ENCODE data around the gene ARID1B.
"Not testable (repeated sequence)": the region's sequence is repeated elsewhere in the genome, so short reads cannot be mapped to it uniquely, and the experiment has no call there.

The ARID1B gene

GRCh38 chr6:157147054-157148026, 370.2 kb downstream of the ARID1B start:
- not testable (repeated sequence) for DNase-seq

- no peak for DNase-seq
Measured at GRCh38 chr6:157148391-157149323, 371.5 kb downstream of the ARID1B start.

DNA sequence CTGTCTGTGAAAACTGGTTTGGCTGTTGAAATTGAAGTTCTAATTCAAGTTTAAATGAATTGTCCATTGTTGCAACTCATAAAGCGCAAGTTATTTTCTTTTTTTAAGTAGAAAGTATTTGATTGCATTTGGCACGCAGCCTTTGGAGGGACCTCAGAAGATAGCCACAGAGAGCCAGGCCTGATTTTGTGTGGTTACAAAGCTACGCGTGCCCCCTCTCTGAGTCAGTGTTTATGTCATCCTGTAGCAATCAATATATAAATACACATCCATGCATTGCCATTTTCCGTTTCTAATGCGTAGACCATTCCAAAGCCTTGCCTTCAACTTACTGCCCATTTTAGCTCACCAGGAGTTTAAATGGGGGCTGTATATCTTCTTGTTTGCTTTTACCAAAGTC, 372.9 kb downstream of the ARID1B start:
- DNase-seq = no peak

DNA sequence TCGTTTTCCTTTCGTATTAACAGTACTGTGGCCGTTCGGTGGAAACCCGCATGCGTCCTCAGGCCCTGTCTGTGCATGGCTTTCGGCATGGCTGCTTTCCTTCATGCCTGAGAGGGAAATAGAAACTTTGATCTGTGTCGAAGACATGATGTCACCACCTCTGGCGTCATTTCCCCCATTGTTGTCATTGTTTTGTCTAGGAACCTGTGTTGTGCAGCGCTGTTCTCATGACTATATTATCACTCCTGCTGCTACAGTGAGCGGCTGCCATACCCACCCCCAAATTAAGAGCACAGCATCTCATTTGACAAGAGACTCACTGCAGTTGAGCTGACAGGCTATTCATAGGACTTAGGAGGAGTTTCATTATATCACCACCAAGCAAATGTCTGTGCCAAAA, 373.9 kb downstream of the ARID1B start:
- DNase-seq = no peak

DNA sequence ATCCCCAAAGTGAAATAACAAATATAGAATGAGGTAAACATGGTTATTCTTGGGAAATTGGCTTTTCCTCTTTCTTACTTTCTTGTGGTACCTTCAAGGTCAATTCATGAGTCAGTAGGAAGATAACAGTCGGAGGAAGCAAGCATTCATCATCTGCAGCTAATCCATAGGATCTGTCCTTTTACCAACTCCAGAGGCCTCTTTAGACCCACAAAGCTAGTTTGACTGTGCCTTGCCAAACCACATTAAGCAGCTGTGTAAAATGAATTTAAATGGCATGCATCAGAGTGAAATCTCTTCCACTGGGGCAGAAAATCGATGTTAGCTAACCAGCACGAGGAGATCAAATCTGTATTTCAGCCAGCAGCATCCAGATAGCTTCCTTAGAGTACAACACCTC, 374.8 kb downstream of the ARID1B start:
- DNase-seq = no peak

DNA sequence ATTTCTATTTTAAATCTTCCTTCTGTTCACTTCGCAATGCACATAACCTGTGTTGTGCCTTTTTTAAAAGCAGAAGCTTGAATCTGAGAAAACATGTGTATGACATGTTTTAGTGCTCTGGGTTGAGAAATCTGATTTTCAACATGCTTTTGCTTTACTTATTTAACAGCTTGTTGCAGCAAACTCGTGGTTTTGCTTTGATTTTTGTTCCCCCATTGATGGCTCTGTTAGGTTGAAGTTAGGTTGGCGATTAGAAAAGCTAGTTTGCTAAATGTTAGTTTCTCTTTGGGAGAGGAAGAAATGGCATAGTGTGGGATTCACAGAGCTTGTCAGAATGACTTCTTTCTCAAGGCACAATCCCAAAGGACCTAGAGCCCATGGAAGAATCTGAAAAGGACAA, 375.4 kb downstream of the ARID1B start:
- DNase-seq = no peak

- DNase-seq = no peak
Measured at GRCh38 chr6:157155804-157156203, 378.6 kb downstream of the ARID1B start.

DNA sequence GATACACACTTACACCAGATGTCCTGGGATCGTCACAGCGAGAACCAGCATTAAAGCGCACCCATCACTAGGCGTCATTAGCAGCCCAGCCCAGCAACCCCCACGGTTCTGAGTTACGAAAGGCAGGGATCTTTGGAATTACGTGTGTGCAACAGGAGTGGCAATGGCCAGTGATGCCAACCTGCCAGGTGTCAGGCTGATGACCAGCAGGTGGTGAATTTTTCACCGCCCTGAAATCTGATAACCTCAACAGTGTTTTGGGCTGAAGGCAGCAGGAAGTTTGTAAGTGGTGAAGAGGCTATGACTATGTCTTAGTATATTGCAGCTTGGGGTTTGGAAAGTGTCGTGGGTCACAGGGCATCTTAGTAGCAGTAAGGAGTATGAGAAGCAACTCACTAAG, 380.1 kb downstream of the ARID1B start:
- DNase-seq = no peak

GRCh38 chr6:157158456-157158855, 381.3 kb downstream of the ARID1B start:
- DNase-seq = no peak

DNA sequence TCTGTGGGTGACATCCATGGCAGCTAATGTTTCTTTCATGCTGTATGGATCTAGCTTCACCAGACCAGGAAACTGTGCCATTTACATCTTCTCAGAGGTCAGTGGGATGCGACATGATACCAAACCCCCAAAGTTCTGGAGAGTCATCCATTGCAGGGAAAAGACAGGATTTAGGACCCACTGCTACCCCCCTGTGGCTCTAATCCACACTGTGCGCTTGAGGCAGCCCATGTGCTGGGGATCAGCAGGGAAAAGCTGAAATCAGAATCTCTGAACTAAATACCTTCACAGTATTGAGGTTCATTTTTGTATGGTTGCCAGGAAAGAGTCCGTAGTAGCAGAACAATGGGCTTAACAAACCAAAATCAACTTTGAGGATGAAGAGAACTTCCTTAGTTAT, 381.7 kb downstream of the ARID1B start:
- no peak for DNase-seq

DNA sequence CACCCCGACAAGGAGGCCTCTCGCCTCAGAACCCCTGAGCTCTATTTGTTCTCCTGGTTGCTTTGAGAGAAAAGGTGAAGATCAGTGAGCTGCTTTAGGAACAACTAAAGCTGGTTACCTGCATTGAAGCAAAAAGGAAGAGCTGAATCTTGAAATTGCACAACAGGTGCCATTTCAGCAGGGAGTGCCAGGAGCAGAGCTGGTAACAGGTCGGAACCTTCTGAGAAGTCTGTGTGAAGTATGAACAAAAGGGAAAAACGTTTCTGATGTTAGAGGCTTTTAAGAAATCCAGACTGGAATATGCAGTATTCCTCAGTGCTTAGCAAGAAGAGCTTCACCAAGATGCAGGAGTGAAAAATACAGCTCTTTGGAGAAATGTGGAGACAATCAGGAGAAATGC, 382.2 kb downstream of the ARID1B start:
- no peak for DNase-seq

DNA sequence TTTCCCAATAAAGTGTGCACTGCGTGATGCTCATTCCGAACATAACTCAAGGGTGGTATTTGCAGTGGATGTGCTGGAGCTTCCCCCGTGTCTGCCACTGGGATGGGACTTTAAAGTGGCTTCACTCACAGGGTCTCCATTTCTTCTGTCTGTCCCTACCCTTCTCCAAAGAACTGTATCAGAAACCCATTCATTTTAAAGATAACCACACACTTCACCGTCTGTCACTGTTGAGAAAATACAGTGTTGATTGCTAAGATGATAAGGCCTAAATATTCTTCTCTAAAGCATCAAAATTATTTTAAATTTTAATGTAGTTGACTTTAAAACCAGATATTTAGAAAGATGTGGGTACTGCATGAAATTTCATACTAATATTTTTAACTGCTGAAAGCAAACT, 384.7 kb downstream of the ARID1B start:
- DNase-seq = no peak

GRCh38 chr6:157162766-157163433, 385.7 kb downstream of the ARID1B start:
- DNase-seq = no peak

DNA sequence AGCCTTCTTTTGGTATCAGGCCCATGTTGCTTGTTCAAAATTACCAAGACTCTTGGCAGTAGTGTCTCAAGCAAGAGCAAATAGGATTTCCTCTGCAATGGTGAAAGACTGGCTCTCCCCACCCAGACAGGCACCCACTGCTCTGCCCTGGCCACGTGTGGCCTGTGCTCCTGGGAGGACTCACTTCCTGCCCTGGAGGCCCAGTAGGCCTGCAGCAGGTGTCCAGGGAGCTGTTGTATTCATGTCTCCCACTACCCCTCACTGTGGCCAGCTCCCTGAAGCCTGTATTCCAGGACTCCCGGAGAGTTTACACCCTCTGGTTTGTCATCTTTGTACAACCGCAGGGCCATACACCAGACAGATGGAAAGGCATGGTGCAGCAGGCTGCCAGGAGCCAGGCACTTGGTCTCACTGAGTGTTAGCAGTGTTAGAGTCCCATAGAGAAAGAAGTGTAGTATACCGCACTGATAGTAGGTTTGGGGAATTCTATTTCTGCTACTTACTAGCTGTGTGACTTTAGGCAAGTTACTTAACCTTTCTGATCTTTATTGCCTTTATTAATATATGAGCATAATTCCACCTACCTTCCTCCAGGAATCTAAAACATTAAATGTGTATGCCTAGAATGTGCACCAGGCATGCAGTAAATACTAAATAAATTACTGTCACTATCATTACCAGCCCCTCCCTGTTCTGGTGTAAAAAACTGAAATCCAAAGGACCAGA, 386.4 kb downstream of the ARID1B start:
- DNase-seq = no peak

- no peak for DNase-seq
Measured at GRCh38 chr6:157164972-157165371, 387.8 kb downstream of the ARID1B start.

DNA sequence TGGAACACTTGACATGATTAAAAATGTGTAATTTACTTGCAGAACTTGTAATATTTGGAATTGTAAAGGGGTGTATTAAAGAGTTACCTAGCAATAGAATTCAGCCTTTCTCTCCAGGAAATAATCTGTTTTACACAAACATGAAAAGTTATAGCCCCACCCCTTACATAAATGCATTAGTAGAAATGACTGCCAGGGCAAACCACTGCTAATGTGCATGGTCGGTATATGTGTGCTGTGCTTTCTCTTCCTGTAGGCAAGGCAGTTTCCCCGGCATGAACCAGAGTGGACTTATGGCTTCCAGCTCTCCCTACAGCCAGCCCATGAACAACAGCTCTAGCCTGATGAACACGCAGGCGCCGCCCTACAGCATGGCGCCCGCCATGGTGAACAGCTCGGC, 389.6 kb downstream of the ARID1B start:
- no peak for DNase-seq

DNA sequence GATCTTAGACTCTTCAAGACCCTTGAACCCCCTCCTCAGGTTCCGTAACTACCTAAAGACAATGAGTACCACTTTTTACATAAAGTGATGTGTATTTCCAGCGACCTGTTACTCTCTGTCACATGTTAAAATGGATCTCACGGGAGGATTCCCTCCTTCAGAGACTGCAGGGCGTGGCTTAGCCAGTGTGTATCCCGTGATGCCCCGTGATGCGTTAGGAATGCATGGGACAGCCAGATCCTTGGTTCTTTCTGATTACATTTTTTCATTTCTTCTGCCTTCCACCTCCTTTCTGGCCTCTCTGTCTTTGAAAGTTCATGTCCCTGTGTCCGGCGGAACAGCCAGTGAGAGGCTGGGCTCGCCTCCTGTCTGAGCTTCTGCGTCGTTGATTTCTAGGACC, 390.7 kb downstream of the ARID1B start:
- no peak for DNase-seq

DNA sequence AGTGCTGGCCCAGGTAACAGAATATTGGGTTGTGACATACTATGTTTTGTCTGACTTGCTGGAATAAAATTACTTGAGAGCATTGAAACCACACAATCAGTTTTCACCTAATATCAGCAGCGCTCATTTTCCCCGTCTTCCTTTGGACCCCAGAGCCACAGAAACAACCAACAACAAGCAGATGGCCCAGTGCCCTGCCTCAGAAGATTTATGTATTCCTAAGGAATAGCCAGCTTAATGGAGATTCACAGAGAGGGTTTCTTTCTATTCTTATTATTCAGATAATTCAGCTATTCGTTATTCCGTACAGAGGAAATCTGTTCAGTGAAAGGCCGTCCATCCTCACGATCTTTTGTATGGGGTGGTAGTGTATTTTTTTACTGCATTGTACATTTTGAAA, 391.3 kb downstream of the ARID1B start:
- no peak for DNase-seq

GRCh38 chr6:157169226-157169625, 392.0 kb downstream of the ARID1B start:
- DNase-seq = no peak

DNA sequence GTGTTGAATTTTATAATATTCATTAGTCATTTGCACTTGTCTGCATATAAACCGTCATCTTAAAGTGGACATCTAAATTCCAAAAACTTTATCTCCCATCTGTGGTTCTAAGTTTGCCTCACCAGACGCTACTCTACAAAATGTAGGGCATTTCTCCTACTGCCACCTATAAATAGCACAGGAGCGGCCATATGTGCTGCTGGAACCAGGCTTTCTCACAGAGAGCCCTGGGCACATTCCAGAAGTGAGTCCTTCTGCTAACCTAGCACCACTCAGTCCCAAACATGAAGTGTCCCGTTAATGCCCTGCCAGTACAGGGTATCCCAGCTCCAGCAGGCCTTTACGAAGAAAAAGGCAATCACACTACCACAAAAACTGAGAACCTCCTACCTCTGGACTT, 392.5 kb downstream of the ARID1B start:
- no peak for DNase-seq

GRCh38 chr6:157170535-157170934, 393.4 kb downstream of the ARID1B start:
- no peak for DNase-seq

DNA sequence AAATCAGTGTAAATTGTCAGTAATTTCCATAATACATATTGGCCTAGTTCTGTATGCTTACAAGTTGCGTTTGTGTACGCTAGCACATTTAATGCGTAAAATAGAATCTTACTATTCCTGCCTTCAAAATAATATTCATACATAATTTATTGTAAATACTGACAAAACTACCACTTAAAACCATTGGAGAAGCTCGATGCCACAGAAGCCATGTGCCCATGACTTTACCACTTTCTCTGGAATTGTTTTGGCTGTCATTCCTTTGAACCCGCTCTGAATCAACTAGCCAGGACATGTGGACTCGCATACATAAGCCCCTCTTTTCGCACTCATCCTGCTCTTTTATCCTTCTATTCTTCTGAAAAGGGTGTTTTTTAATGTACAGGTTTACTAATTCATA, 394.6 kb downstream of the ARID1B start:
- no peak for DNase-seq

Measured in stimulated activated CD4-positive, alpha-beta T cell treated with anti-CD3 and anti-CD28 coated beads, Interleukin-15, amount 100 ng/mL, for 24 hours (primary cell).